T-helper 2 cell (primary cell): Measurements from ENCODE around the gene INPP5F.
A peak's percentile ranks its signal among the peaks of the same experiment; 100 is the strongest.
"Not testable (repeated sequence)": the region's sequence is repeated elsewhere in the genome, so short reads cannot be mapped to it uniquely, and the experiment has no call there.

Experiments used
- DNase-seq, 5 experiments: peaks; one replicate each; pipeline versions ENCODE4 v3.0.0 to v3.0.0-alpha.2; 2012 to 2022

INPP5F gene

DNA sequence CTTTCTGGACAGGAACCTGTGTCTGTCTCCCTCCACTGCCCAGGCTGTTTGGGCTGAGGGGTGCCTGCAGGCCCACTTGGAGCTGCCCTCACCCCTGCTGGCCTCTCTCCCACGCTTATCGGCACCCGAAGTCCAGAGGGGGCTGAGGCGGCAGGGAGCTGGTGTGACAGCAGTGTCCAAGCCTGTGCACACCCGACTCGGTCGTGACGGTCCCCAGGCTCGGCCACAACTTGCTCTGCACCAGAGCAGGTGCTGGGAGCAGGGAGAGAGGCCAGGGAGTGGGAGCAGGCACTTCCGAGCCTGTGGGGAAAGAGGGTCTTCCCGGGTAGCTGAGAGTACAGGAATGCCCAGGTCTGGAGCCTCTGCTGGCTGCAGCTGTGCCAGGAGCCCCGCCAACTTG, 23.0 kb downstream of the INPP5F start:
- DNase-seq: no peak

DNA sequence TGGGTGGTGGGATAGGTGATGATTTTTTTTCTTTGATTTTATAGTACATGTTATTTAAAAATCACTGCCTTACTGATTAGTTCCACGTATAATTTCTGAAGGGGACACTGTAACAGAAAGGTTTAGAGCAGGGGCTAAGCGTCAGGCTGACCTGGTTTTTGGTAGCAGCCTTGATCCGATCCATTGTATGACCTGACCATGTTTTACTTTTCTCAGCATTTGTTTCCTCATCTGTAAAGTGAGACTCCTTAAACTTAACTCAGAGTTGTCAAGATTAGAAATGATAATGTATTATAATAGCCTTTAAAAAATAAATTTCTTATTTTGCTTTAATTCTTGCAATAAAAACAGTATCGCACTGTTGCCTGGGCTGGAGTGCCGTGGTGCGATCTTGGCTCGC, 23.6 kb downstream of the INPP5F start:
- DNase-seq: no peak

DNA sequence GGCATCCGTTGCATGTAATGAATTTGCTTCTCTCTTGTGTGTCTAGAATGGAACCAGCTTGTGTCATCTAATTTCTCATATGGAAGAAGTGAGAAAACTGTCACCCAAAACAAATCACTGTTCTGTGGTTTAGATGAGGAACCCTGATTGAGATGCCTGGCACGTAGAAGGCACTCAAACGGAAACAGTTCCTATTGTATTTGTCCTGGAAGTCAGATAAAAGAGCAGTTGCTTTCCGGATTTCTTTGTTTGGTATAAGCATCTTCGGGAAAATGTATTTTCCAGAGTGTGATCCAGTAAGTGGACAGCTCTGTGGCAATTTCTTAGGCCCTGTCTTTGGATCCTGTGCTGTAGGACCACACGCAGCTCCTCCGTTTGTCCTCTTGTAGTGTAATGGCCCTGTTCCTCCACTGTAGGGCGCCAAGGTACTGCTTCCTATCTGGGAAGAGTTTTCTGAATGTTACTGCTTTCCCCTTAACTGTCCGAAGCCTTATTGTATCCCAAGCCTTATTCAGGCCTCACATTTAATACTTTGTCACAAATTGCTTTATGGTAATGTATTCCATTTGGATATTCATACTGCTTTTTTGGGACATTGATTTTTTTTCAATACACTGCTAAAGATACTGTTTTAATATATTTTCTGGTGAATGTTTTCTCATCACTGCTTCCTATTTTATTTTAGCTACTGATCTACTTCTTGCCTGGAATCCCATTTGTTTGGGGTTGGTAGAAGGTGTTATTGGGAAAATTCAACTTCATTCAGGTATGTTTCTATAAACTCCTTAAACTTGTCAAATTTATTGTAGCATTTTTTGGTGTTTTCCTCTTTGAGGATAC, 24.8 kb downstream of the INPP5F start:
- peak in 4 of 5 experiments; percentile 25 to 83 (median 27) for DNase-seq

DNA sequence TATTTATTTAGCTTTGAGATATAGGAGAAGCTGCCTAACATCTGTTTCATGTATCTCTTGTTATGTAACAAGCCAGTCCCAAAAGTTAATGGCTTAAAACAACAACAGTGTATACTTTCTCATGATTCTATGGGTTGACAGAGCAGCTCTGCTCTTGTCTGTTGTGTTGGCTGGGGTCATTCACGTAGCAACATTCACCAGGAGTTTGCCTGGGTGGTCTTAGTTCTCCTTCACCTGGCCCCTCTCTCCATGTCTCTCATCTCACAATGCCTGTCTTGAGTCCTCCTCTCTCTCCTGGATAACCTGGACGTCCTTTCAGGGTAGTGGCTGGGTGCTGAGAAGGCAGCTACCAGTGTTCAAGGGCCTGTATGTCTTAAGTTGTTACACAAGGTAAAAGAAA, 27.5 kb downstream of the INPP5F start:
- no peak for DNase-seq

DNA sequence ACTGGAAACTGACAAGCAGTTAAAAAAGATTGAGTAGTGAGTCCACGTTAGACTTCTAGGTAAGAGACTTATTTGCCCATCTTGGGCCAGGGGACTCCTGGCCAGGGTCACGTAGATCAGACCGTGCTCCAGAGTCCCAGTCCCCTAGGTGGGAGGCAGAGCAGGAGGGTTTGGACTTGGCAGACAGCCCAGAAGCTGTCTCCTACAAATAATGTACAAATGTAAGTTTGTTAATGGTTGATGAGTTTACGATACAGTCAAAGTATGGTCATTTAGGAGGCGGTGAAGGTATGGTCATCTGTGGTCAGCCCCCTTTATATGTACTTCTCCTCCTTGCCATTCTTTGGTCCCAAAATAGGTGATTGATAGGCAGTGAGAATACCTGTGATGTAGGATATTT, 28.2 kb downstream of the INPP5F start:
- no peak for DNase-seq

DNA sequence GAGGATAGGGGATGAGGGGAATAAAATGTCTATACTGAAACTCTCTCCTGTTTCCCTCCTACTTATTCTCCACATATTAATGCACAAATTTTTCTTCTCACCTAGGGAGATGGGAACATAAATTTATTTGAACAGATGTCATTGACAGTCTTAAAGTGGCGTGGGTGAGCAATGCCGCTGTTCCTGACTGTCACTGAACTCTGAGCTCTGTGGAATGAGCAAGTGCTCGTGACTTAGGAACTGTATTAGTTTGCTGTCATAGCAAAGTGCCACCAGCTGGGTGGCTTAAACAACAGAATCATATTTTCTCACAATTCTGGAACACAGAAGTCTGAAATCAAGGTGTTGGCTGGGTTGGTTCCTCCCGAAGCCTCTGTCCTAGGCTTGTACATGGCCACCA, 29.1 kb downstream of the INPP5F start:
- DNase-seq: no peak

DNA sequence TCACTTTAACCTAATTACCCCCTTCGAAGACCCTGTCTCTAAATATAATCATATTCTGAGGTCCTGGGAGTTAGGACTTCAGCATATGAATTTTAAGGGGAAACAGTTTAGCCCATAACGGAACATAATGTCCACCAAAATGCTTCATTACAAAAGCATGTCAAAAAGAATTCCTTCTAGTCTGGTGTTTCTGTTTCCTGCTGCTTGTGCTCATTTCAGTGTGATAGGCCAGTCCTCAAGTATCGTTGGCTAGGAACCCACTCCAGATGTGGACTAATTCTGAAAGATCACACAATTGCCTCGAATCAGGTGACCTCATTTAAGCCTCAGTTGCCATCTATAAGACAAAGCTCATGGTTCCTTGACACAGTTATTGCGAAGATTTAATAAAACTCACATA, 29.6 kb downstream of the INPP5F start:
- no peak for DNase-seq

DNA sequence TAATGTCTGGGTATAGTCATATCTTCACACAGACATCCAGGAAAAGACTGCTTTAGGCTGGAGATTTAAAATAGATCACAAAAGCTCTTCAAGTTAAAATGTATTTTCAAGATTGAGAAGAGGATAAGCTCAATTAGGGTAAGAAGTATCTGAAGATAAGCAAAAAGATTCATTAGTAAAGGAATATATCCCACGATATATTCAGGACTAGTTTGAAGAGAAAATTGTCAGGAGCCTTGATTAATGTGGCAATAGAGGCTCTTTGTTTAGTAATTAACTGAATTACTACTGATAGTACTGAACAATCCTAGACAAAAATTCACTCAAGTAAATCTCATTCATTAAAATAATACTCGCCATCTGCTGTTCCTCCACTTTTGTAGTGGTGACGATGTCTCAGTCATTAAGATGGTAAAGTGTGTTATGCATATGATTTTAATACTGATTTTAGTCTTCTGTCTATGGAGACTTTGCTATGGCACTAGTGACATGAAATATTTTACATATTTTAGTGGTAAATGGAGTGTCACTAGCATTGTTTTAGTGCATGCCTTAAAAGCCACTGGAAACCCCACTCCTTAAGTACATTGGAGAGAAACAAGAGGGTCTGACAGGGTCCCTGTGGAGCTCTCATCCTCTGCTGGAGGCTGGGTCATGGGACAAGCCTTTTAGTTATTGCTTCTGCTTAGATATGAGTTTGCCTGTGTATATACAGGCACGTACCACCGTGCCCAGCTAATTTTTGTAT, 32.8 kb downstream of the INPP5F start:
- DNase-seq: no peak

DNA sequence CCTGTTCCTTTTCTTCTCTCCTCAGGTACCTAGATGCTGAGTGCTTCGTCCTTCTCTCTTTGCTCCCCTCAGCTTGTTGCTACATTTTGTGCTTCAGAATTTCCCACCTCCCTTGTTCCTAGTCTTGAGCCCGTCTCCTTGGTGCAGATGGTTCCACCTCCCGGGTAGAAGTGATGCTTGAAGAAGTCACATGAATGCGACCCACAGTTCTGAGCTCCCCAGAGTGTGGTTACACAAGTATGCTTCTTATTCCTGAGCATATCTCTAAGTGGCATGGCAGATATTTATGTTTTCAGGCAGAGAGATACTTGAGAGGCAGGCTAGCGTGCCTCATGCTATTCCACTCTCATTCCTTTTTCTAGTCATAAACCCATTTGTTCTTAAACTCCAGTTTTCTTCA, 34.0 kb downstream of the INPP5F start:
- DNase-seq: no peak

DNA sequence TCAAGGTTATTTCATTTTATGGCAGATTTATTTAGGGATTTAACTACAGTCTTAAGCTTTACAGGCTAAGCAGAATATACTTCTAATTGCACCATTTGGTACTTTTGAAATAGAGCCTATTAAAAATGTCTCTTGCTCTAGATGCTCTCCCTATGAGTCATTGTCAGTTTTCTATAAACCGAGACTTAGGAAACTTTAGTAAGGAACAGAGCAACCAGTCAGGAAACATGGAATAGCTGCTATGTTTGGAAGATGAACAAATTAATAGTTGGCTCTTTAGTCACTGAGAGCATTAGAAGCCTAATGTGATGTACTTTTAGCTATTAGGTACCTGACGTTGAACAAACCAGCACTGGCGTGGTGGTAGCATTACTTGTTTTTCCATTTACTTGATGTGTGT, 35.3 kb downstream of the INPP5F start:
- DNase-seq: no peak

DNA sequence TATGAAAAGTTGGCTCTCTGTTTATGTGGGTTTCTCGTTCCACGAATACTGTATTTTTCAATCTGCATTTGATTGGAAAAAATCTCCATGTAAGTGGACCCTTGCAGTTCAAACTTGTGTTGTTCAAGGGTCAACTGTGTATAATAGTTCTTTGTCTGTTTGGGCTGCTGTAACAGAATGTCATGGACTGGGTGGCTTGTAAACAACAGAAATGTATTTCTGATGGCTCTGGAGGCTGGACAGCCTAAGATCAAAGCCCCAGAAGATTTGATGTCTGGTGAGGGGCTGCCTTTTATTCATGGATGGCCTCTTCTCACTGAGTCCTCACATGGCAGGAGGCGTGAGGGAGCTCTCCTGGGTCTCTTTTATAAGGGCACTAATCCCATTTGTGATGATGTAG, 36.2 kb downstream of the INPP5F start:
- no peak for DNase-seq

DNA sequence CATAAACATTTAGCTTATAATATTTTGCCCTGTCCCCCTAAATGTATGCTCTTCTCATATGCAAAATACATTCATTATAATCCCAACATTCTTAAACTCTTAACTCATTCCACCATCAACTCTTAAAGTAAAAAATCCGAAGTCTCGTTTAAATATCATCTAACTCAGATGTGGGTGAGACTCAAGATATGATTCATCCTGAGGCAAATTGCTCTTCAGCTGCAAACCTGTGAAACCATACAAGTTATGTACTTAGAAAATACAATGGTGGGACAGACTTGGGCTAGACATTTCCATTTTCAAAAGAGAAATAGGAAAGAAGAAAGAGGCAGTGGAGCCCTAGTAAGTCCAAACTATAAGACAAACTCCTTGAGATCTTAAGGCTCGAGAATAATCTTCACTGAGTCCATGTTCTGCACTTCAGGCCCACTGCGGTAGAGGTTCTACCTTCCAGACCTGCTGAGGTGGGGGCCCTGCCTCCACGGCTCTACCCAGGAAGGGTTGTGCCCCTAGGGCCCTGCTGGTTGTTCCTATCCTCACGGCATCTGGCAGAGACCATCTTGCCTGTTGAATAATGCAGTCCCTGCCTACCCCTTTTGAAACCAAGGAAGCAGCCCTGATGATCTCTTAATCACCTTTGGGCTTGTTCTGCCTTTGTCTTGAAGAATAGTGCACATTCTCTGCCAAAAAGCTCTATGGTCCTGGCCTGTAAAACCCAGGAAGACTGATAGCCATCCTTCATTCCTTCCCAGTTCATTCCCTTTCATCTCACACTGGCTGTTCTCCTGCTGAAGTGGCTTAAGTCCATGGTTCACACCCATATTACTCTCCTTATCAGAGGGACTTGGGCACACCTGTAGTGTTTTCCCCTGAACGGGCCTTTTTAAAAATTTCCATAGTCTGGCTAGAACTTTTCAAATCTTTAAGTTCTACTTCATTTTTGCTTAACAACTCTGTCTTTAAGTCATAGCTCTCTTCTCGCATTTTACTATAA, 37.3 kb downstream of the INPP5F start:
- DNase-seq: peak in 1 of 5 experiments; percentile 25

DNA sequence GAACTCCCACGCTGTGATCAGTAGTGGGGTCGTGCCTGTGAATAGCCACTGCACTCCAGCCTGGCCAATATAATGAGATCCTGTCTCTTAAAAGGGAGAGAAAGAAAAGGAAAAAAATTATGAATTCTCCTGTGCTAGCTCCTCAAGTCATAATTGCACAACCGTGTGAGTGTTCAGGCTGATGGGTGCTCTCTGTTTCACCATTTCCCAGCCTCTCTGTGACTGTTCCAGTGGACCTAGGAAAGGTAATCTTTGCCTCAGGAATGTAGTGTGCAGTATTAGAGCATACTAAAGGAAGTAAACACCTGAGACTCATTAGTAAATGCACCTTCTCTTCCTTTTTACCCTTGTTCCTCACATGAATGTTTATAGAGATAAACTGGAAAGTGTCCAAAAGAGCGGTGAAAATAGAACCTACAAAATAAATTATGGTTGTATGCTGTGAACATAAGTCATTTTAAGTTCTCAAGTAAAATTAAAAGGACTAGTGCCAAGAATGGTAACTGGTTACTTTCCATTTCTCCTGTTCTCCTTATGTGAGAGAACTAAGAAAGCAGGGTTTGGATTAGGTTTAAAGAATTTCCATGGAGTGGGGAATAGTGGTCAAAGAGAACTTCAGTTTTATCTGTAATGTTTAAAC, 42.7 kb downstream of the INPP5F start:
- no peak for DNase-seq

DNA sequence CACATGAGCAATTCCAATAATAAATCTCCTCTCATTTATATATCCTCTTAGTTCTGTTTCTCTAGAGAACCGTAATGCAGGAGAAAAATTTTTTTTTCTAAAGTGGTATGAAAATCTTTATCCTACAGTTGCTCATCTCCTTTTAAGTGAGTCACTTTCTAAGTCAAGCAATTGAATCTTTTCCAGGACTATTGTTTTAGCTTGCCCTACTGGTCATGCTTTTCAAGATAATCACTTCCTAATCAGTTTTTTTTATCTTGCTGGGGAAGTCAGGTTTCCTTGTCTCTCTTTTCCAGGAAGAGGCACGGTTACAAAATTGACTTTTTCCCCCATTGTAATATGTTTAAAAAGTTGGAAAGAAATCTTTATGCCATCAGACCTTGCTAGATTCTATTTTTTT, 44.0 kb downstream of the INPP5F start:
- DNase-seq: no peak

DNA sequence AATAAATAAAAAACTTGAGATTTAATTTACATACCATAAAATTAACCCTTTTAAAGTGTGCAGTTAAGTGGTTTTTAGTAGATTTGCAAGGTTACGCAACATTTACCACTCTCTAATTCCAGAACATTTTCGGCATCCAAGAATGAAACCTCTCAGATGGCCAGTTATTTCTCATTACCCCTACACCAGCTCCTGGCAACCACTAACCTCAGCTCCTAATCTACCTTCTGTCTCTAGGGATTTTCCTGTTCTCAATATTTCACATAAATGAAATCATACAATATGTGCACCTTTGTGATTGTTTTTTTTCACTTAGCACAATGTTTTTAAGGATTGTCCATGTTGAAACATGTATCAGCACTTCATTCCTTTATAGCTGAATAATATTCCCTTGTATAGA, 45.1 kb downstream of the INPP5F start:
- no peak for DNase-seq

DNA sequence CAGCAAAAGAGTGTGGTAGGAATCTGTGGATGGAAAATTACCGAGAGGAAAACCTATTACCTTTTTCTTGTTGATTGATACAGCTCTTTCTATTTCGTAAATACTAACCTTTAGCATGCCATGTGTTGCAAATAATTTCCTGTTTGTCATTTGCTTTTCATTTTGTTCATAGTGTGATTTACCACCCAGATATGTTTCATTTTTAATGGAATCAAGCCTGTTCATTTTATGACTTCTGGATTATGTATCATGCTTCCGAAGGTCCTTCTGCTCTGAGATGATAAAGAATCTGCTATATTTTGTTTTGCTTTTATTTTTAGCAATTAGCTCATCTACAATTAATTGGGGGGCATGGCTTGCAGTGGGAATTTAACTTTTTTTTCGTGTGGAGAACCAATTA, 46.5 kb downstream of the INPP5F start:
- DNase-seq: no peak

DNA sequence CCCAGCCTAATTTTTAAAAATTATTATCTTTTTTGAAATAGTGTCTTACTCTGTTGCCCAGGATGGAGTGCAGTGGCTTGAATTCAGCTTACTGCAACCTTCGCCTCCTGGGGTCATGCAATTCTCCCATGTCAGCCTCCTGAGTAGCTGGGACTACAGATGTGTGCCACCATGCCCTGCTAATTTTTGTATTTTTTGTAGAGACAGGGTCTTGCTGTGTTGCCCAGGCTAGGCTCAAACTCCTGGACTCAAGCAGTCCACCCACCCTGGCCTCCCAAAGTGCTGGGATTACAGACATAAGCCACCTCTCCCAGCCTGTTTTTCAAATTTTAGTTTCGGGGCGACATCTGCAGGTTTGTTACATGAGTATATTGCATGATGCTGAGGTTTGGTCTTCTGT, 47.2 kb downstream of the INPP5F start:
- not testable (repeated sequence) for DNase-seq

DNA sequence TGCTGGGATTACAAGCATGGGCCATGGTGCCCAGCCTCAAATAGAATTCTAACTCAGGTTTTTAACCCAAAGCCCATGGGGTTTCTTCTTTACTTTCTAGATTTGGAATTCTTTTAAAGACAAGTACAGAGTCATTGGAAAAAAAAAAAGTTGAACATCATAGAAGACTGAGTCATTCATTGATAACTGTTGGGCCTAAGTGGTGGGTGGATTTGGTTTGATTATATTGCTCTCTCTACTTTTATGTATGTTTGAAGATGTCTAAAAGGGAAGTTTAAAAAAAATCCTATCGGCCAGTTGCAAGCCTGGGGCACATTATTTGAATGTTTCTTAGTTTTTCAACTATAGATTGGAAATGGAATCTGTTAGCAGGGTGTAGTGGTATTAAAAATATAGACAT, 49.7 kb downstream of the INPP5F start:
- no peak for DNase-seq

DNA sequence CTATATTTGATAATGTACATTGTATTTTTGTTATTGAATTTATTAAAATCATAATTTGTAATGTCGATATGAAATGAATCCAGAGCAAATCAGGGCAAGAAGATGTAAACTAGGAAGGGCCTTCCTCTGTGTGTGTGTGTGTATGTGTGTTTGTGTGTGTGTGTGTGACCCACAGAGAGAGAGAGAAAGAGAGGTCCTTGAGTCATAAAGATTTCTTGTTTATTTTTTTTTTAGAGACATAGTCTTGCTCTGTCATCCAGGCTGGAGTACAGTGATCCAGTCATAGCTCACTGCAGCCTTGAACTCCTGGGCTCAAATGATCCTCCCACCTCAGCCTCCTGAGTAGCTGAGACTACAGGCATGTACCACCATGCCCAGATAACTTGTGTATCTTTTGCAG, 50.7 kb downstream of the INPP5F start:
- peak in 1 of 5 experiments; percentile 5 for DNase-seq

DNA sequence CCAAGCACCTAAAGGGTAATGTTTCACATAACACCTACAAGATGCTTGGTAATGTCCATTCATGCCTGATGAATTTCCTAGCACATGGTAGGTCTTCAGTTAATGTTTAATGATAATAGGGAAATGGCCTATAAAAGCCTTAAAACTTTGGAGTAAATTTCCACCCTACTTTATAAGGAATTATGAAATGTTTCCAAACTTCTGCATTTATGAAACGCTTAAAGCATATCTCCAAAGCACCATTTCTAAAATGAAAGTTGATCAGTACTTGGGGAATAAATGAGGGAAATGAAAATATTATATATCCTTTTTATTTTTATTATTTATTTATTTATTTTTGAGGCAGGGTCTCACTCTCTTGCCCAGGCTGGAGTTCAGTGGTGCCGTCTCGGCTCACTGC, 51.8 kb downstream of the INPP5F start:
- DNase-seq: no peak

DNA sequence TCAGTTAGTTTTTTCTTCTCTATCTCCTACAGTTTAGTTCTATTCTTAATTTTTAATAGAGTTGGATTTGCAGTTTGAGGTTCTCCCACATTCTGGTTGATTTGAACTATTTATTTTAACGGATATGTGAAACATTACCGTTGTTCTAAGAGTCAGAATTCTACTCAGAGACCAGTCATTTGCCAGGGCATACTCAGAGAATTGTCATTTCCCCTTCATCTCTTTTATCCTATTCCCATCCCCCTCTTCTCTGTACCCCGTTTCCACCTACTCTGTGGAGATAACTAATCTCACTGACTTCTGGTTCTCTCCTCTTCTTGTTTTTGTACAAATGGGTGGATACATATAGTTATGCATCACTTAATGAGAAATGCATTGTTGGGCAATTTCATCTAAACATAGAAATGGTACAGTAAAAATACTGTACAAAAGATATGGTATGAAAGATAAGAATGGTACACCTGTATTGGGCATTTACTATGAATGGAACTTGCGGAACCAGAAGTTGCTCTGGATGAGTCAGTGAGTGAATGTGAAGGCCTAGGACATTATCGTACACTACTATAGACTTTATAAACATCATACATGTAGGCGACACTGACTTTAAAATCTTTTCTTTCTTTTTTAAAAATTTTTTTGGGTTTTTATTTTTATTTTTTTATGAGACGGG, 53.1 kb downstream of the INPP5F start:
- no peak for DNase-seq
